Measurements from ENCODE around the gene PSME1. TPM values are rescaled to one million over a fixed set of nuclear protein-coding genes. Genes with fewer than 3 reads are reported as not detected.
A peak's percentile ranks its signal among the peaks of the same experiment; 100 is the strongest.

The PSME1 gene
- total and polyA plus RNA-seq, 2 donors (not counting 3 experiments of a cell fraction or from before 2014, with no cell fraction given), result 98.1 to 135 TPM

DNA sequence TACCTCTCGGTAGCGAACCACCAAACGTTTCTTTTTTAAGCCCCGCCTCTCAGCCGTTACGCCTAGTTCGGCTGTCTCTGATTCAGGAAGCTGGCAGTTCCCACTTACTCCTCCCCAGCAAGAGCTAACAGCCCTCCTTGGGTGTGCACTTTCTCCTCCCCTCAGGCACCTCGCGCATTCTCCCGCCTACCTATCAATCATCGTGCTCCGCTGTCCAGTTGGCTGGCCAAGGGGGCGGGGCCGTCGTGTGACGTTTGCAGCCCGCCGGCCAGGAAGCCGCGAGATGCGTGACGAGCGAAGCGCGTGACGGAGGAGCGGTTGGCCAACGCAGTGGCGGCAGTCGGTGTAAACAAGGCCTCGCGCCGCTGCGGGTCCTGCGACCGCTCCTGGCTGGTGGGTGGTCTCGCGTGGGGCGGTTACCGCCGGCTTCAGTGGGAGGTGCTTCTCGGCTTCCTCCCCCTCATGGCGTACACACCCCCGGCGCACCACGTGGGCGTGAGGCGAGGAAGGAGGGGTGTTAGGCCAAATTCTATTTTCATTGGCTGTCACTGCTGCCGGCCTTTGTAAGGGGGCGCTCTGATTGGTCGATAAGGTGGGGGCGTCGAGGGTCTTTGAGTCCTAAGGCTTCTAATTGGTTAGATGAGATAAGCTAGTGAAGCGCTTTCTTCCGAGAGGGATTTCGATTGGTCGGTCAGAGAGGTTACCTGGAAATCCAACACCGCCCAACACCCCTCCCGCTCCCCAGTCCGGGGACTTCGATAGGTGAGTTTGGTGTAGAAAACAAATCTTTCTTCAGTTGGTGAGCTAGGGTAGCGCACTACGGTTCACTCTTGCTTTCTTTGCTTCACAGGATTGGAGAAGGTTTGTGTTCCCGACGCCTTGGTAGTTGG lies 21.2 kb upstream of the PSME1 start, which contains the start of the genes DCAF11 and NRL:
TSS of gene DCAF11 (plus strand) at position 246 of the 890 bp plus-strand sequence. CDS start 818 bp downstream, outside the sequence.
TSS of gene NRL (minus strand) at position 418 of the 890 bp plus-strand sequence. CDS start 32,101 bp downstream, outside the sequence.
- H3K27me3 ChIP-seq (ENCODE audit: control insufficient read depth in 2 of 2, insufficient read depth in 2 of 2, low read length in 2 of 2), result no peaks in the 10 kb centered on the region
- DNase-seq (ENCODE audit: low read depth, low spot score) (peak; percentile 100), FAIRE-seq (peak; percentile 99)
- dilution Hi-C loops (cut with MboI; ENCODE audit: extremely low pct_ligation_motif_present, low sequenced_read_pairs) (no loop called here), intact Hi-C loops (cut with micrococcal nuclease) (loop anchor here (1.0 to 5.0 kb wide), 9 partner anchors 20 to 1182 kb away; partner anchors contain the start of genes DHRS1, EMC9, GMPR2 and IPO4)
- peak within 1 kb of the TSS; percentile 97 for H2AFZ ChIP-seq (ENCODE audit: low read depth, low read length)
- no peaks in the 10 kb centered on the region for H3K9me1 ChIP-seq (replicated peaks; ENCODE audit: control insufficient read depth, extremely low read depth, insufficient read depth, low read length)
- TSS peak; percentile 58 for BruUV-seq (replicated peaks)
- H3K79me2 ChIP-seq (ENCODE audit: control insufficient read depth, insufficient read depth, low read length), result no peaks in the 10 kb centered on the region
- H3K27ac ChIP-seq (ENCODE audit: insufficient read depth, low read depth, low read length), result peak within 1 kb of the TSS; percentile 88
- H3K4me2 ChIP-seq (ENCODE audit: insufficient read depth, low read length), result peak within 1 kb of the TSS; percentile 96
- H3K4me3 ChIP-seq (replicated peaks in 1 of 3; ENCODE audit: insufficient read depth in 1 of 3, low read depth in 1 of 3, low read length in 3 of 3), result peak within 1 kb of the TSS; percentile 46 to 92 (median 84)
- ChIA-PET POLR2A (interaction anchor here (0.6 to 2.3 kb wide), 8 partner anchors 9 to 32 kb away, joined by 3 to 13 read pairs (median 7); partner anchors contain the start of genes EMC9, PCK2, PSME1 and PSME2), CTCF (interaction anchor here (1.1 to 3.3 kb wide), 17 partner anchors 9 to 317 kb away, joined by 3 to 27 read pairs (median 5); partner anchors contain the start of genes EMC9, IRF9, PCK2 and PSME1)
- peaks cover 7 to 17% of the 10 kb centered on the region in 2 experiments for H3K36me3 ChIP-seq (ENCODE audit: control insufficient read depth in 2 of 2, extremely low read depth in 1 of 2, insufficient read depth in 2 of 2, low read length in 2 of 2)
- H4K20me1 ChIP-seq (replicated peaks; ENCODE audit: control insufficient read depth, extremely low read depth, insufficient read depth, low read length), result no peaks in the 10 kb centered on the region
- peak within 1 kb of the TSS; percentile 88 for H3K9ac ChIP-seq (replicated peaks; ENCODE audit: extremely low read depth, insufficient read depth, low read length)
- TF ChIP-seq POLR2A (IDR thresholded peaks at IDR 0.05; ENCODE audit: low read depth, low read length) (peak; percentile 39), POLR2AphosphoS5 (IDR thresholded peaks at IDR 0.05; ENCODE audit: insufficient read depth, low read depth, low read length) (no peak)
- TF ChIP-seq, protein P1, sequence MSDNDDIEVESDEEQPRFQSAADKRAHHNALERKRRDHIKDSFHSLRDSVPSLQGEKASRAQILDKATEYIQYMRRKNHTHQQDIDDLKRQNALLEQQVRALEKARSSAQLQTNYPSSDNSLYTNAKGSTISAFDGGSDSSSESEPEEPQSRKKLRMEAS (IDR thresholded peaks at IDR 0.05; ENCODE audit: insufficient read depth, insufficient read length), result peak; percentile 95
- H3K9me3 ChIP-seq (replicated peaks; ENCODE audit: control insufficient read depth, insufficient read depth, low read length), result no peaks in the 10 kb centered on the region
- peaks cover 13% of the 10 kb centered on the region for H3K4me1 ChIP-seq (ENCODE audit: control insufficient read depth, extremely low read depth, insufficient read depth, low read length)

Data from endothelial cell of umbilical vein (primary cell).